ENCODE data around the gene ABCA2. TPM values are rescaled to one million over a fixed set of nuclear protein-coding genes. Genes with fewer than 3 reads are reported as not detected.

ABCA2 gene
- total and polyA plus RNA-seq, 9 of the 15 experiments (the other 6 are each of a cell fraction or from before 2014, with no cell fraction given), result 0.69 to 16.3 (median 6.1) TPM; not detected in 2

DNA sequence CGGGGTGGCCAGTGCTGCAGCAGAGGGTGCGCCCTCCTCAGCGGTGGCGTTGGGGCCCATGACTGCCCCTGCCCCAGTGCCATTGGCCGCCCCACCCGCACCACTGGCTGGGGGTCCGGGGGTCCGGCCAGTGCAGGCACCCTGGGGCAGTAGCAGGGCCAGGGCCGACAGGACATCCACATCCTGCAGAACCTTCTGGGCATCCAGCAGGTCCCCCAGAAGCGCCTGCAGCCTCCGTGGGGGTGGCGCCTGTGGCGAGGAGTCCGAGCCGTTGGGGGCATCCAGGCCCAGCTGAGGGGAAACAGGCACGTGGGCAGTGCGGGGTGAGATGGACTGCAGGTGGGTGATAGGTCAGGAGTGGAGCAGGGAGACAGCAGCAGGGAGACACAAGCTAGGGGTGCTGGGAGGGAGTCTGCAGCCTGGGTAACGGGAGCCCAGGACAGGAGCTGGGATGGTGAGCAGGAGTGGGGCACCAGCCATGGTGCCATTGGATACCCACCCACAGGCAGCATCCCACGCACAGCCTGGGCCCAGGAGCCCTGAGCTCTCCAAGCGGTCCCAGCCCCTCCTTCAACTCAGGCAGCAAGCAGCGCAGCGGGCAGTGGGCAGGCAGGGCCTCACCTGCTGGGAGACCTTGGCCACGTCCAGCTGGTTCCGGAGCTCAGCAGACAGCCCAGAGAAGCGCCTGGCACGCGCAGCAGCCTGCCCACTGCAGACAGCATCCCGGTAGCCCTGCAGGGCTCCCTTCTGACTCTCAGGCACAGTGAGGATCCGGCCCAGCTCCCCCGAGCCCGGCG is 7.1 kb downstream of the ABCA2 start:
- no TSS peak for BruUV-seq (replicated peaks)
- WGBS (ENCODE audit: insufficient coverage, low coverage, missing lambda C conversion rate), result 45% methylated on average over 22 of the region's 32 CpGs
- TF ChIP-seq HDAC3 (IDR thresholded peaks at IDR 0.05; ENCODE audit: borderline replicate concordance, partially characterized antibody), result no peak
- 0 out of 2 replicates have a peak, but pooled peaks have one; percentile 30 for TF ChIP-seq MED1 (CRISPR knock-in tag; IDR thresholded peaks at IDR 0.05; ENCODE audit: borderline replicate concordance)
- TF ChIP-seq POLR2G (IDR thresholded peaks at IDR 0.05; ENCODE audit: low read depth, low read length), result 0 out of 2 replicates have a peak, but pooled peaks have one; percentile 21

More for the DNA sequence above, 7.1 kb downstream of the ABCA2 start:
- no peak overlapping the region for H3K4me3 ChIP-seq
- 0 out of 2 replicates have a peak, but pooled peaks cover 5% of the 10 kb centered on the region for H4K20me1 ChIP-seq (replicated peaks; ENCODE audit: control insufficient read depth, insufficient read depth, low read length)
- H3K27ac ChIP-seq (ENCODE audit: extremely low read depth, low read depth, low read length), result no peak overlapping the region
- POLR2A ChIA-PET, result no interaction called here
- H3K4me2 ChIP-seq (ENCODE audit: insufficient read depth, low read length), result no peak overlapping the region
- intact Hi-C loops (cut with micrococcal nuclease) (no loop called here), in situ Hi-C loops (cut with MboI) (no loop called here)
- CTCF ChIA-PET (ENCODE audit: low intra/inter-chr PET ratio), result no interaction called here
- ATAC-seq (no peak), DNase-seq (ENCODE audit: extremely low read depth in 1 of 4, low spot score in 3 of 4) (no peak), FAIRE-seq (no peak)
- peaks cover 4 to 85% of the 10 kb centered on the region in 2 experiments; a peak in 4 of 5 replicates for H3K4me1 ChIP-seq (replicated peaks in 1 of 2; ENCODE audit: control insufficient read depth in 2 of 2, insufficient read depth in 2 of 2, low read length in 2 of 2)
- no peaks in the 10 kb centered on the region for H3K27me3 ChIP-seq (ENCODE audit: control insufficient read depth in 2 of 2, insufficient read depth in 2 of 2, low read length in 2 of 2)
- H3K79me2 ChIP-seq (ENCODE audit: control insufficient read depth, insufficient read depth, low read length), result no peaks in the 10 kb centered on the region
- H3K9me3 ChIP-seq (replicated peaks; ENCODE audit: control insufficient read depth, insufficient read depth, low read depth, low read length), result no peaks in the 10 kb centered on the region
- H2AFZ ChIP-seq (ENCODE audit: low read depth, low read length), result no peak overlapping the region
- H3K36me3 ChIP-seq (ENCODE audit: control insufficient read depth, insufficient read depth, low read length), result no peaks in the 10 kb centered on the region
- H3K9me1 ChIP-seq (ENCODE audit: control insufficient read depth, insufficient read depth, low read length), result no peaks in the 10 kb centered on the region
- peak overlapping the region in 1 of 2 experiments; percentile 52; a peak in 2 of 4 replicates for H3K9ac ChIP-seq (ENCODE audit: insufficient read depth in 1 of 2, low read depth in 2 of 2, low read length in 2 of 2)
